IMR-90 (cell line): ENCODE measurements around the gene HERC3.

Experiments
- BHLHE40 ChIP-seq: fragments of 150-350 bp; IDR thresholded peaks from 2 replicates; pipeline ENCODE4 v1.6.1; 2016; ENCODE audit warnings: mild to moderate bottlenecking, low read depth, low read length
- CEBPB ChIP-seq: IDR thresholded peaks from 2 replicates; pipeline ENCODE4 v1.6.1; 2012; ENCODE audit warnings: low read depth, low read length, improper control_type of control experiment
- CHD1 ChIP-seq: IDR thresholded peaks from 2 replicates; pipeline ENCODE4 v1.6.1; 2012; ENCODE audit warnings: low read depth, low read length, improper control_type of control experiment
- CTCF ChIP-seq: conservative IDR thresholded peaks from 2 replicates; pipeline ENCODE4 v1.5.1; 2012; ENCODE audit warnings: mild to moderate bottlenecking, low read depth, low read length, improper control_type of control experiment
- MAFK ChIP-seq: IDR thresholded peaks from 2 replicates; pipeline ENCODE4 v1.6.1; 2012; ENCODE audit warnings: low read depth, low read length, improper control_type of control experiment
- MXI1 ChIP-seq: IDR thresholded peaks from 2 replicates; pipeline ENCODE4 v1.6.1; 2012; ENCODE audit warnings: low read depth, mild to moderate bottlenecking, low read length, moderate library complexity, borderline replicate concordance
- NFE2L2 ChIP-seq: fragments of 150-350 bp; IDR thresholded peaks from 2 replicates; pipeline ENCODE4 v1.6.1; 2016; ENCODE audit warnings: low read depth, mild to moderate bottlenecking, low read length
- POLR2A ChIP-seq: IDR thresholded peaks from 2 replicates; pipeline ENCODE4 v1.6.1; 2012; ENCODE audit warnings: mild to moderate bottlenecking, low read depth, low read length
- RAD21 ChIP-seq: IDR thresholded peaks from 2 replicates; pipeline ENCODE4 v1.6.1; 2012; ENCODE audit warnings: low read length, improper control_type of control experiment
- RFX5 ChIP-seq: IDR thresholded peaks from 2 replicates; pipeline ENCODE4 v1.8.0; 2012; ENCODE audit warnings: low read depth, mild to moderate bottlenecking, low read length, moderate library complexity
- TF ChIP-seq, protein P1 (sequence below): fragments of 150-350 bp; IDR thresholded peaks from 2 replicates; pipeline ENCODE4 v1.6.1; 2017; ENCODE audit warnings: mild to moderate bottlenecking, antibody characterized with exemption, low read length, low read depth
- TF ChIP-seq, protein P2 (sequence below): fragments of 150-350 bp; IDR thresholded peaks from 2 replicates; pipeline ENCODE4 v1.6.1; 2016; ENCODE audit warnings: low read depth, mild to moderate bottlenecking, low read length, moderate library complexity, borderline replicate concordance

- TF ChIP-seq NFE2L2 (no peak), CTCF (no peak), POLR2A (no peak), RAD21 (no peak), BHLHE40 (no peak), MAFK (no peak), RFX5 (no peak), CHD1 (no peak), MXI1 (no peak), CEBPB (no peak)
- TF ChIP-seq, protein P1, sequence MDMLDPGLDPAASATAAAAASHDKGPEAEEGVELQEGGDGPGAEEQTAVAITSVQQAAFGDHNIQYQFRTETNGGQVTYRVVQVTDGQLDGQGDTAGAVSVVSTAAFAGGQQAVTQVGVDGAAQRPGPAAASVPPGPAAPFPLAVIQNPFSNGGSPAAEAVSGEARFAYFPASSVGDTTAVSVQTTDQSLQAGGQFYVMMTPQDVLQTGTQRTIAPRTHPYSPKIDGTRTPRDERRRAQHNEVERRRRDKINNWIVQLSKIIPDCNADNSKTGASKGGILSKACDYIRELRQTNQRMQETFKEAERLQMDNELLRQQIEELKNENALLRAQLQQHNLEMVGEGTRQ = no peak
- TF ChIP-seq, protein P2, sequence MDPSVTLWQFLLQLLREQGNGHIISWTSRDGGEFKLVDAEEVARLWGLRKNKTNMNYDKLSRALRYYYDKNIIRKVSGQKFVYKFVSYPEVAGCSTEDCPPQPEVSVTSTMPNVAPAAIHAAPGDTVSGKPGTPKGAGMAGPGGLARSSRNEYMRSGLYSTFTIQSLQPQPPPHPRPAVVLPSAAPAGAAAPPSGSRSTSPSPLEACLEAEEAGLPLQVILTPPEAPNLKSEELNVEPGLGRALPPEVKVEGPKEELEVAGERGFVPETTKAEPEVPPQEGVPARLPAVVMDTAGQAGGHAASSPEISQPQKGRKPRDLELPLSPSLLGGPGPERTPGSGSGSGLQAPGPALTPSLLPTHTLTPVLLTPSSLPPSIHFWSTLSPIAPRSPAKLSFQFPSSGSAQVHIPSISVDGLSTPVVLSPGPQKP = no peak
These were observed 57.4 kb downstream of the HERC3 start for GRCh38 chr4:88649716-88650115.
